MCF 10A (cell line): ENCODE data around the gene CACNB4. TPM values are rescaled to one million over a fixed set of nuclear protein-coding genes. Genes with fewer than 3 reads are reported as not detected.
"Not testable (repeated sequence)": the region's sequence is repeated elsewhere in the genome, so short reads cannot be mapped to it uniquely, and the experiment has no call there.

Experiments
- BruUV-seq: library from RNA; stranded (reverse); fragments of 400-500 nt; replicated peaks from 2 replicates; lab custom pipeline; 2021; lab: Mats Ljungman, UMichigan
- CTCF ChIA-PET: fragments of 300-600 bp; sonication (Branson Sonifier 250); formaldehyde crosslinking; extraction: SDS; loops from one replicate; lab custom pipeline; 2021; ENCODE audit warnings: antibody characterized with exemption, inconsistent platforms; lab: Yijun Ruan, JAX
- POLR2A ChIA-PET: fragments of 300-600, 350-650 bp; sonication (Branson Sonifier 250); formaldehyde crosslinking; extraction: SDS; loops from one replicate; lab custom pipeline; 2020; ENCODE audit warnings: antibody characterized with exemption, inconsistent platforms; lab: Yijun Ruan, JAX
- DNase-seq: peaks from one replicate; pipeline ENCODE4 v3.0.0-alpha.2; 2018; ENCODE audit not compliant: unreplicated experiment
- H3K27ac Mint-ChIP-seq: one replicate; pipeline ENCODE4 v1.8.0; 2022; ENCODE audit warnings: mild to moderate bottlenecking, low read depth, mixed read lengths; ENCODE audit not compliant: unreplicated experiment
- H3K27me3 Mint-ChIP-seq: one replicate; pipeline ENCODE4 v1.8.0; 2022; ENCODE audit warnings: mixed read lengths; ENCODE audit not compliant: insufficient read depth, unreplicated experiment
- H3K36me3 Mint-ChIP-seq: one replicate; pipeline ENCODE4 v1.8.0; 2022; ENCODE audit warnings: mild to moderate bottlenecking, moderate library complexity, mixed read lengths; ENCODE audit not compliant: insufficient read depth, unreplicated experiment
- H3K4me1 Mint-ChIP-seq: one replicate; pipeline ENCODE4 v1.8.0; 2022; ENCODE audit warnings: mixed read lengths; ENCODE audit not compliant: insufficient read depth, unreplicated experiment
- H3K4me3 Mint-ChIP-seq: one replicate; pipeline ENCODE4 v1.8.0; 2022; ENCODE audit warnings: mild to moderate bottlenecking, moderate library complexity, mixed read lengths; ENCODE audit not compliant: unreplicated experiment
- H3K9me3 Mint-ChIP-seq: one replicate; pipeline ENCODE4 v1.8.0; 2022; ENCODE audit warnings: mixed read lengths; ENCODE audit not compliant: unreplicated experiment
- CTCF ChIP-seq: fragments of 200-600 bp; IDR thresholded peaks from one replicate; pipeline ENCODE4 v1.8.0; 2022; ENCODE audit warnings: antibody characterized with exemption, mild to moderate bottlenecking; ENCODE audit not compliant: unreplicated experiment
- intact Hi-C: fragments of 100-400 bp; cut with micrococcal nuclease; formaldehyde crosslinking; loops from 2 replicates; pipeline ENCODE4 v1.14.1; 2022
- total RNA-seq: library from RNA; stranded (reverse); gene quantifications from 2 replicates; pipeline ENCODE4 v1.2.3, GENCODE V29; 2022

CACNB4 gene
- total RNA-seq, 1 experiment from 2014 or later, result 0.49 TPM

GRCh38 chr2:152034257-152034801 lies 64.5 kb downstream of the CACNB4 start:
- no peak overlapping the region for H3K4me3 Mint-ChIP-seq
- DNase-seq, result no peak
- TF ChIP-seq CTCF, result no peak
- intact Hi-C loops, result no loop called here
- no peaks in the 10 kb centered on the region for H3K9me3 Mint-ChIP-seq
- H3K27ac Mint-ChIP-seq, result no peak overlapping the region
- no TSS peak for BruUV-seq
- H3K4me1 Mint-ChIP-seq, result no peaks in the 10 kb centered on the region
- CTCF ChIA-PET, result interaction anchor here (0.6 to 1.1 kb wide), 2 partner anchors 9 to 1491 kb away, joined by 4 to 5 read pairs; no protein-coding TSS in a partner anchor
- no peaks in the 10 kb centered on the region for H3K27me3 Mint-ChIP-seq
- H3K36me3 Mint-ChIP-seq, result no peaks in the 10 kb centered on the region
- POLR2A ChIA-PET, result no interaction called here

GRCh38 chr2:152033011-152033925 lies 65.6 kb downstream of the CACNB4 start:
- BruUV-seq, result no TSS peak
- Mint-ChIP-seq H3K27ac (no peak overlapping the region), H3K4me3 (no peak overlapping the region), H3K27me3 (no peaks in the 10 kb centered on the region), H3K9me3 (no peaks in the 10 kb centered on the region), H3K36me3 (no peaks in the 10 kb centered on the region), H3K4me1 (peaks cover 7% of the 10 kb centered on the region)
- DNase-seq, result no peak
- TF ChIP-seq CTCF, result no peak
- ChIA-PET POLR2A (interaction anchor here (0.6 kb wide), 1 partner anchor 408 kb away, joined by 3 read pairs; no protein-coding TSS in a partner anchor), CTCF (interaction anchor here (0.5 to 1.1 kb wide), 4 partner anchors 8 to 1492 kb away, joined by 3 to 5 read pairs (median 4); no protein-coding TSS in a partner anchor)
- intact Hi-C loops, result no loop called here

GRCh38 chr2:152031747-152032306 lies 67.0 kb downstream of the CACNB4 start:
- BruUV-seq, result no TSS peak
- intact Hi-C loops, result no loop called here

GRCh38 chr2:152030596-152031328 lies 68.1 kb downstream of the CACNB4 start:
- CTCF ChIA-PET, DNase-seq, H3K36me3 Mint-ChIP-seq, H3K27ac Mint-ChIP-seq, H3K4me3 Mint-ChIP-seq, H3K27me3 Mint-ChIP-seq, intact Hi-C loops, BruUV-seq, H3K9me3 Mint-ChIP-seq, POLR2A ChIA-PET: not testable (repeated sequence)
- peaks cover 20% of the 10 kb centered on the region for H3K4me1 Mint-ChIP-seq

More at GRCh38 chr2:152031747-152032306, 67.0 kb downstream of the CACNB4 start:
- Mint-ChIP-seq H3K4me1 (peaks cover 17% of the 10 kb centered on the region), H3K27ac (no peak overlapping the region), H3K27me3 (no peaks in the 10 kb centered on the region), H3K4me3 (no peak overlapping the region), H3K9me3 (no peaks in the 10 kb centered on the region), H3K36me3 (no peaks in the 10 kb centered on the region)
- TF ChIP-seq CTCF, result no peak
- DNase-seq, result no peak
- ChIA-PET POLR2A (no interaction called here), CTCF (interaction anchor here (0.6 kb wide), 1 partner anchor 56 kb away, joined by 4 read pairs; no protein-coding TSS in a partner anchor)
